Astrocyte (in vitro differentiated cells and primary cell): ENCODE data around the gene LRRC30. TPM values are rescaled to one million over a fixed set of nuclear protein-coding genes. Genes with fewer than 3 reads are reported as not detected.

Experiments
- DNase-seq: peaks from one replicate; pipeline ENCODE4 v3.0.0-alpha.2; 2010; ENCODE audit warnings: low read depth
- FAIRE-seq: peaks from 2 replicates; lab custom pipeline; 2011; peaks lifted over from hg19 to GRCh38; lab: Jason Lieb, UNC
- H2AFZ ChIP-seq: 2 replicates; pipeline ENCODE4 v1.6.0; 2012; ENCODE audit warnings: low read depth, low read length, inconsistent platforms
- H3K27ac ChIP-seq: 2 replicates; pipeline ENCODE4 v1.5.1; 2011; ENCODE audit warnings: low read depth, low read length, inconsistent platforms
- H3K27me3 ChIP-seq: 2 replicates; pipeline ENCODE4 v1.6.0; 2011; ENCODE audit warnings: low read length, inconsistent platforms; ENCODE audit not compliant: insufficient read depth
- H3K36me3 ChIP-seq: 2 replicates; pipeline ENCODE4 v1.5.1; 2011; ENCODE audit warnings: low read length, inconsistent platforms; ENCODE audit not compliant: insufficient read depth
- H3K4me1 ChIP-seq: 2 replicates; pipeline ENCODE4 v1.5.1; 2011; ENCODE audit warnings: low read length, inconsistent platforms; ENCODE audit not compliant: insufficient read depth
- H3K4me2 ChIP-seq: 2 replicates; pipeline ENCODE4 v1.6.0; 2012; ENCODE audit warnings: low read length, inconsistent platforms
- H3K4me3 ChIP-seq: 2 replicates; pipeline ENCODE4 v1.5.1; 2011; ENCODE audit warnings: low read depth, mild to moderate bottlenecking, low read length, inconsistent platforms; ENCODE audit not compliant: insufficient read depth
- H3K79me2 ChIP-seq: 2 replicates; pipeline ENCODE4 v1.6.0; 2012; ENCODE audit warnings: mild to moderate bottlenecking, low read length, inconsistent platforms; ENCODE audit not compliant: insufficient read depth
- H3K9ac ChIP-seq: 2 replicates; pipeline ENCODE4 v1.6.0; 2012; ENCODE audit warnings: mild to moderate bottlenecking, low read length, inconsistent platforms
- H3K9me3 ChIP-seq: 2 replicates; pipeline ENCODE4 v1.5.1; 2012; ENCODE audit warnings: low read depth, mild to moderate bottlenecking, low read length, inconsistent platforms; ENCODE audit not compliant: insufficient read depth
- H4K20me1 ChIP-seq: 2 replicates; pipeline ENCODE4 v1.6.0; 2012; ENCODE audit warnings: low read length, inconsistent platforms; ENCODE audit not compliant: insufficient read depth
- H3K27ac Mint-ChIP-seq: one replicate; pipeline ENCODE4 v1.8.0; 2021; ENCODE audit warnings: mild to moderate bottlenecking, mixed read lengths; ENCODE audit not compliant: unreplicated experiment
- H3K27me3 Mint-ChIP-seq: one replicate; pipeline ENCODE4 v1.8.0; 2021; ENCODE audit warnings: low read depth, mixed read lengths; ENCODE audit not compliant: unreplicated experiment
- H3K36me3 Mint-ChIP-seq: one replicate; pipeline ENCODE4 v1.8.0; 2021; ENCODE audit warnings: low read depth, mixed read lengths; ENCODE audit not compliant: unreplicated experiment
- H3K4me1 Mint-ChIP-seq: one replicate; pipeline ENCODE4 v1.8.0; 2021; ENCODE audit warnings: low read depth, mixed read lengths; ENCODE audit not compliant: unreplicated experiment
- H3K4me3 Mint-ChIP-seq: one replicate; pipeline ENCODE4 v1.8.0; 2021; ENCODE audit warnings: mild to moderate bottlenecking, moderate library complexity, mixed read lengths; ENCODE audit not compliant: unreplicated experiment
- H3K9me3 Mint-ChIP-seq: one replicate; pipeline ENCODE4 v1.8.0; 2021; ENCODE audit warnings: mild to moderate bottlenecking, mixed read lengths; ENCODE audit not compliant: unreplicated experiment
- CTCF ChIP-seq: IDR thresholded peaks from 2 replicates; pipeline ENCODE4 v1.5.1; 2011; ENCODE audit warnings: low read depth, mild to moderate bottlenecking, inconsistent platforms, low read length, moderate library complexity; ENCODE audit not compliant: insufficient read depth
- EZH2 ChIP-seq: IDR thresholded peaks from 2 replicates; pipeline ENCODE4 v1.6.1; 2012; ENCODE audit warnings: mild to moderate bottlenecking, low read length, inconsistent platforms; ENCODE audit not compliant: insufficient read depth
- total RNA-seq: library from RNA; stranded (reverse); gene quantifications from 2 replicates; pipeline ENCODE4 v1.2.1, GENCODE V29; 2021

The LRRC30 gene
- total RNA-seq, 1 donor from 2014 or later = not detected

GRCh38 chr18:7248877-7249276 lies 18.0 kb downstream of the LRRC30 start:
- Mint-ChIP-seq H3K4me3 (no peak overlapping the region), H3K36me3 (no peaks in the 10 kb centered on the region), H3K9me3 (no peaks in the 10 kb centered on the region), H3K27ac (no peak overlapping the region), H3K4me1 (no peaks in the 10 kb centered on the region), H3K27me3 (peaks cover 9% of the 10 kb centered on the region)
- Histone ChIP-seq H3K4me3 (no peak overlapping the region), H3K9me3 (no peaks in the 10 kb centered on the region), H4K20me1 (no peaks in the 10 kb centered on the region), H3K27me3 (no peaks in the 10 kb centered on the region), H3K27ac (no peak overlapping the region), H3K36me3 (no peaks in the 10 kb centered on the region), H3K9ac (no peak overlapping the region), H3K79me2 (no peaks in the 10 kb centered on the region), H2AFZ (no peak overlapping the region), H3K4me1 (no peaks in the 10 kb centered on the region), H3K4me2 (no peak overlapping the region)
- TF ChIP-seq CTCF (no peak), EZH2 (no peak)
- no peak for FAIRE-seq
- no peak for DNase-seq

- Histone ChIP-seq H3K27me3 (peaks cover 9% of the 10 kb centered on the region), H3K79me2 (no peaks in the 10 kb centered on the region), H4K20me1 (no peaks in the 10 kb centered on the region), H2AFZ (no peak overlapping the region), H3K4me1 (no peaks in the 10 kb centered on the region), H3K27ac (no peak overlapping the region), H3K36me3 (no peaks in the 10 kb centered on the region), H3K9ac (no peak overlapping the region), H3K4me2 (no peak overlapping the region), H3K4me3 (no peak overlapping the region), H3K9me3 (no peaks in the 10 kb centered on the region)
- Mint-ChIP-seq H3K27me3 (peaks cover 10% of the 10 kb centered on the region), H3K4me1 (no peaks in the 10 kb centered on the region), H3K36me3 (no peaks in the 10 kb centered on the region), H3K9me3 (peaks cover 4% of the 10 kb centered on the region), H3K4me3 (no peak overlapping the region), H3K27ac (no peak overlapping the region)
- TF ChIP-seq EZH2 = no peak
- no peak for TF ChIP-seq CTCF
- DNase-seq (no peak), FAIRE-seq (no peak)
These were observed 23.3 kb downstream of the LRRC30 start for GRCh38 chr18:7254163-7254562.

- DNase-seq (no peak), FAIRE-seq (no peak)
- Histone ChIP-seq H3K4me1 (no peaks in the 10 kb centered on the region), H3K4me3 (no peak overlapping the region), H3K79me2 (no peaks in the 10 kb centered on the region), H3K27me3 (peaks cover 15% of the 10 kb centered on the region), H4K20me1 (no peaks in the 10 kb centered on the region), H3K36me3 (no peaks in the 10 kb centered on the region), H3K4me2 (no peak overlapping the region), H3K27ac (no peak overlapping the region), H2AFZ (no peak overlapping the region), H3K9ac (no peak overlapping the region), H3K9me3 (no peaks in the 10 kb centered on the region)
- Mint-ChIP-seq H3K36me3 (no peaks in the 10 kb centered on the region), H3K4me3 (no peak overlapping the region), H3K27ac (no peak overlapping the region), H3K4me1 (no peaks in the 10 kb centered on the region), H3K27me3 (peaks cover 10% of the 10 kb centered on the region), H3K9me3 (peaks cover 4% of the 10 kb centered on the region)
- TF ChIP-seq CTCF = no peak
- no peak for TF ChIP-seq EZH2
These were observed 24.2 kb downstream of the LRRC30 start for GRCh38 chr18:7255054-7255453.
